Activated naive CD8-positive, alpha-beta T cell treated with anti-CD3 and anti-CD28 coated beads, Interleukin-2, amount 50 U/mL, for 24 hours (primary cell): Measurements from ENCODE around the gene LRP4.

Source experiments
- ATAC-seq: fragments of 150-1000 bp; cut with Tn5 transposase; one replicate; pipeline ENCODE4 v1.10.0; 2021
- DNase-seq: peaks from one replicate; pipeline ENCODE4 v3.0.0; 2021
- H3K27ac Mint-ChIP-seq: one replicate; pipeline ENCODE4 v1.8.0; 2021; ENCODE audit warnings: mild to moderate bottlenecking, mixed read lengths
- H3K27me3 Mint-ChIP-seq: one replicate; pipeline ENCODE4 v1.8.0; 2021; ENCODE audit warnings: mixed read lengths
- H3K36me3 Mint-ChIP-seq: one replicate; pipeline ENCODE4 v1.8.0; 2021; ENCODE audit warnings: low read depth, mixed read lengths
- H3K4me1 Mint-ChIP-seq: one replicate; pipeline ENCODE4 v1.8.0; 2021; ENCODE audit warnings: mixed read lengths
- H3K4me3 Mint-ChIP-seq: one replicate; pipeline ENCODE4 v1.8.0; 2021; ENCODE audit warnings: mild to moderate bottlenecking, moderate library complexity, mixed read lengths
- H3K9me3 Mint-ChIP-seq: one replicate; pipeline ENCODE4 v1.8.0; 2021; ENCODE audit warnings: mixed read lengths

Gene LRP4

DNA sequence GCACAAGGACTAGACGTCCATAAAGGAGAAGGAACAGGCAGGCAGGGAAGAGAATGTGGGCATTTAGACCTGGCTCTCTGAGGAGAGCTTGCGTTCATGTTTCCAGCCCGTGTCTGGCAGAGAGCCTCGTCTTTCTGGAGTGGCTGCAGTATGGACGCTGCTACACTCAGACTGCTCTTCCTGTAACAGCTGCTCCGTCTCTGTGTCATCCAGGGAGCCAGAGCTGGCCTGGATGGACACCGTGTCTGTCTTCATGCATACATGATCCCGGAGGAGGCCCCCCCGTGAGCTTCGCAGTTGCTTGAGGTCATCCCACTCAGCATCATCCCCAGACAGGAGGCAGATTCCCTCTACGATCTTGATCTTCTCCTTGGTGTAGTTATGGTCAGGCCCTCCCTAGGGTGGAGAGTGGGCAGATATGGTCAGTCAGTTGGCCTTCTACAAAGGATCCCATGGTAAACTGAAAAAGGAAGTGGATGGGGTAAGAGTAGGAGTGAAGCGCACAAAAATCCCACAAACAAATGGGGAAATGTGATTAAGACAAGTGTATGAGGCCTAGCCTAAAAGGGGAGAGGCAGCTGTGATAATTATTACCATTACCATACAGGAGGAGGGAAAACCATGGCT is 59.3 kb downstream of the LRP4 start:
- Mint-ChIP-seq H3K27me3 (no peaks in the 10 kb centered on the region), H3K36me3 (no peaks in the 10 kb centered on the region), H3K4me1 (no peaks in the 10 kb centered on the region), H3K9me3 (no peaks in the 10 kb centered on the region), H3K27ac (no peak overlapping the region), H3K4me3 (no peak overlapping the region)
- no peak for DNase-seq
- ATAC-seq = no peak

DNA sequence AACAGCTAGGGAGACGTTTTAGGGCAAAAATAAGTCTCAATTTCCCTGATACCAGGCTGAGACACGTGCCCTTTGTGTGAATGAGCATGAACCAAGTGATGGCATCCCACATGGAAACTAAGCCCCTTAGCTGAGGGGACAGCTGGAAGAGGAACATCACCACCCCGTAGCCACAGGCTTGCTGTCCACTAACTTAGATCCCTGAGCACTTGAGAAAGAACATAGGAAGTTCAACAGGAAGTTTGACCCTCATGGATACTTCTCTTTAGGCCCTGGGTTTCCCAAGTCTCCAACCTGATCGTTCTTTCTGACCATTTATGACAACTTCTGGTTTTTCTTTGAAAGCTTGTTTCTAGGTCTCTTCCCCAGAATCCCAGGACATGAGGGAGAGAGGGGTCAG is 60.7 kb downstream of the LRP4 start:
- no peaks in the 10 kb centered on the region for H3K36me3 Mint-ChIP-seq
- DNase-seq = no peak
- no peak for ATAC-seq
- H3K4me1 Mint-ChIP-seq = no peaks in the 10 kb centered on the region
- H3K4me3 Mint-ChIP-seq = no peak overlapping the region
- no peaks in the 10 kb centered on the region for H3K27me3 Mint-ChIP-seq
- H3K9me3 Mint-ChIP-seq = no peaks in the 10 kb centered on the region
- no peak overlapping the region for H3K27ac Mint-ChIP-seq

DNA sequence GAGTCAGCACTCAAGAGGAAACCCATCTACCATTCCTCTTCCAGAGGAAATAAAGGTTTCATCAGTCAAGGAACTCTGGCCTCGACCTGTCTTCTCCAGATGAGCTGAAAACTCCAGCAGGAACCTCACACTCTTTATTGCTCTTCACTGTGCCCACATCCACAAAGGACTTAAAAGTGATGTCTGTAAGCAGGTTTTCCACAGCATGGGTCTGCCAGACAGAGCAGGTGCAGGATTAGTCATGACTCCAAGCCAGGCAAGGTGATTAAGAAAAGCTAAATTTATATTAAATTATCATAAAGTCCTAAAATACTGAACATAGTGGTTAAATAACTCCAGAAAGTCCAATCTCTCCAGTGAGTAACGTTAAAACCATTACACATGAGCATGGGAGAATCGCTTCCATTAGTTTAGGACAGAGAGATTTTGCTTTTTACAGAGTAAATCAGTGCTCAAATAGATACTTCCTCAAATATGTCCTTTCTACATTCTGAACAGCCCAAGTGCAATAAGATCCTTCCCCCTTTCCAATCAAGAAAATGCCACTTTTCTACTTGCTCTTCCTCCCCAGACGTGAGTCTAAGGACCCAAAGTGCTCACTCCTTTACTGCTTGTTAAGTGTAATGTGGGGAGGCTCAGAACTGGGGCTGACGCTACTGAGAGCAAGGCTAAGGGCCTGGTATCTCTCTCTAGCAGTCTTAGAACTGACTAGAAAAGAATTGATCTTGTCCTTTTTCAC is 61.6 kb downstream of the LRP4 start:
- Mint-ChIP-seq H3K27ac (no peak overlapping the region), H3K4me3 (no peak overlapping the region), H3K9me3 (no peaks in the 10 kb centered on the region), H3K36me3 (no peaks in the 10 kb centered on the region), H3K4me1 (no peaks in the 10 kb centered on the region), H3K27me3 (no peaks in the 10 kb centered on the region)
- DNase-seq (no peak), ATAC-seq (no peak)

DNA sequence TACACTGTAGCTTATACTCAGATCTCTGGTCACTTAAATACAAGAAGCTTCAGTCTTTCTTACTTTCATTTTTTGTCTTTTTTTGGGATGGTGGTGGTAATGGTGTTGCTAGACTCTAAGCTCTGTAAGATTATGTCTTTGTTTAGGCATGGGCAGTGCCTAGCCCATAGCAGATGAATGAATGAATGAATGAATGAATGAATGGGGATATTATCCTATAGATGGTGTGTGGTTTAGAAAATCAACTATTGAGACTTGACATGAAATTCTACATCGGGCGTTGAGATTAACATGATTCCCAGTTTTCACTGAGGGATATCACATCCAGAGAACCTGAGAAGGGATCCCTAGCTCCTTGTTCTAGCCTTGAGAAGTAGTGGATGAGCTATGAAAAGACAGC is 62.5 kb downstream of the LRP4 start:
- no peaks in the 10 kb centered on the region for H3K9me3 Mint-ChIP-seq
- no peak overlapping the region for H3K4me3 Mint-ChIP-seq
- DNase-seq (no peak), ATAC-seq (no peak)
- no peaks in the 10 kb centered on the region for H3K36me3 Mint-ChIP-seq
- no peaks in the 10 kb centered on the region for H3K4me1 Mint-ChIP-seq
- H3K27me3 Mint-ChIP-seq = no peaks in the 10 kb centered on the region
- H3K27ac Mint-ChIP-seq = no peak overlapping the region

DNA sequence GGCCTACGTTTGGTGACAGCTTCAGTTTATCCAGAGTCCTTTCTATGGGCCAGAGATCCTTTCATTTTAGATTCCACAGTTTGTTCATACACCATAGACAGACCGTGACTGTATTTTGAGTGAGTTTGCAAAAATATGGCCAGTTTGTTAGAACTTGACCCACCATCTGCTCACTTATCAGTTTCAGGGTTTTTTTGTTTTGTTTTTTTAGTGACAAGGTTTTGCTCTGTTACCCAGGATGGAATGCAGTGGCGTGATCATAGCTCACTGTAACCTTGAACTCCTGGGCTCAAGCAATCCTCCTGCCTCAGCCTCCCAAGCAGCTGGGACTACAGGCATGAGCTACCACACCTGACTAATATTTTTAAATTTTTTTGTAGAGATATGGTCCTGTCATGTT is 63.2 kb downstream of the LRP4 start:
- no peak for DNase-seq
- ATAC-seq = no peak
- Mint-ChIP-seq H3K4me3 (no peak overlapping the region), H3K36me3 (no peaks in the 10 kb centered on the region), H3K4me1 (no peaks in the 10 kb centered on the region), H3K27ac (no peak overlapping the region), H3K9me3 (no peaks in the 10 kb centered on the region), H3K27me3 (no peaks in the 10 kb centered on the region)

DNA sequence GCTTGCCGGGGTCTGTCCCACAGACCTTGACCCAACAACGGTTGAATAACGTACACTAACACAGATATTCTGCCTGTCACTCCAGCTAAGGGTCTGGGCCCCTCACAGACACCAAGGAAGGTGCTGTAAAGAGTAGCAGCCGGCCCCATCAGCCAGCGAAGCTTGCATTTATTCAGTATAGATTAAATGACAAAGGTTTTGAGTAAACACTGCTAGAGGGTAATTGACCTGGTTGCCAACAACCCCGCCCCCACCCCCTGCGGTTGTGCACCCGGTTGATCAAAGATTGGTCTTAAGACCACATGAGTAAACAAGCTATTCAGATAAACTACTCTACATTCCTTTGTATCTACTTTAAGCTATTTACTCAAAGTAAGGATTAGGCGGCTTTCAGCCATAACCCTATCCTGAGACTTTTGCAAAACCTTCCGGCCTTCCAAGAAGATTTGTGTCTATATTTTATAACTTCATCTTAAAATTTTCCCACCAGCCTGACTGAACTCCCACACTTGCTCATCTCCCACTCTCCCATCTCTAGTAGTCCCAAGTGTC is 67.4 kb downstream of the LRP4 start:
- Mint-ChIP-seq H3K27ac (no peak overlapping the region), H3K27me3 (no peaks in the 10 kb centered on the region), H3K9me3 (no peaks in the 10 kb centered on the region), H3K4me3 (no peak overlapping the region), H3K36me3 (no peaks in the 10 kb centered on the region), H3K4me1 (peaks cover 9% of the 10 kb centered on the region)
- no peak for DNase-seq
- no peak for ATAC-seq

DNA sequence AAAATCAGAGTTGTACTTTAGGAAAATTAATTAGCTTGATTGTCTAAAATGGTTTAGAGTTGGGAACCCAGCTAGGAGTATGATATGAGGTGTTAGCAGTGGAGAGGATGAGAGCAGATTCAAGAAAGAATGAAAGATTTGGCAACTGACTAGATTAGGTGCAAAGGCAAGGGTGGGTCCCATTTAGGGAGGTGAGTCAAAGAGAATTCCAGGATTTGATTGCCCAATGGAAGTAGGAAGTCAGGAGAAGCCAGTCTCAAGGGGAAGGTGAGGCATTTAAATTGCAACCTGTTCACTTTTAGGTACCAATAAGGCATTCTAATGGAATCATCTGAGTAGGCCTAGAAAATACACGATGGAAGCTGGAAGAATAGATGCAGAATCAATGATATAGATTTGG is 68.7 kb downstream of the LRP4 start:
- Mint-ChIP-seq H3K27ac (no peak overlapping the region), H3K4me3 (no peak overlapping the region), H3K4me1 (peaks cover 16% of the 10 kb centered on the region), H3K27me3 (no peaks in the 10 kb centered on the region), H3K9me3 (no peaks in the 10 kb centered on the region), H3K36me3 (peaks cover 6% of the 10 kb centered on the region)
- DNase-seq = no peak
- no peak for ATAC-seq

DNA sequence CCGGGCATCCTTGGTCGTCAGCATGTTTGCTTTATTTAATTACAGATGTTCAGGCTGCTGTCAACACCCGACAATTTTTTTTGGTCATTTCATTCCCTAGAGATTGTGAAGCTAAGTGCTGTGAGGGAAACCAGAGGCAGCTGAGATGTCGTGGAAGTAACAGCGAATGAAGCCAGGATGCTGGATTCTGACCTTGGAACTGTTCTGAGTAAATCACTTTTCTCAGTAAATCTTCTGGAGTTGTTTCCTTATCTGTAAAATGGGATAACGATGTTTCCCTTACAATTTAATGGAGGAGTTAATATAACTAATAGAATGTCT is 71.9 kb downstream of the LRP4 start:
- Mint-ChIP-seq H3K9me3 (no peaks in the 10 kb centered on the region), H3K27me3 (no peaks in the 10 kb centered on the region), H3K27ac (peak overlapping the region; percentile 91), H3K36me3 (peaks cover 17% of the 10 kb centered on the region), H3K4me1 (peaks cover 37% of the 10 kb centered on the region), H3K4me3 (peak overlapping the region; percentile 90)
- no peak for ATAC-seq
- no peak for DNase-seq

DNA sequence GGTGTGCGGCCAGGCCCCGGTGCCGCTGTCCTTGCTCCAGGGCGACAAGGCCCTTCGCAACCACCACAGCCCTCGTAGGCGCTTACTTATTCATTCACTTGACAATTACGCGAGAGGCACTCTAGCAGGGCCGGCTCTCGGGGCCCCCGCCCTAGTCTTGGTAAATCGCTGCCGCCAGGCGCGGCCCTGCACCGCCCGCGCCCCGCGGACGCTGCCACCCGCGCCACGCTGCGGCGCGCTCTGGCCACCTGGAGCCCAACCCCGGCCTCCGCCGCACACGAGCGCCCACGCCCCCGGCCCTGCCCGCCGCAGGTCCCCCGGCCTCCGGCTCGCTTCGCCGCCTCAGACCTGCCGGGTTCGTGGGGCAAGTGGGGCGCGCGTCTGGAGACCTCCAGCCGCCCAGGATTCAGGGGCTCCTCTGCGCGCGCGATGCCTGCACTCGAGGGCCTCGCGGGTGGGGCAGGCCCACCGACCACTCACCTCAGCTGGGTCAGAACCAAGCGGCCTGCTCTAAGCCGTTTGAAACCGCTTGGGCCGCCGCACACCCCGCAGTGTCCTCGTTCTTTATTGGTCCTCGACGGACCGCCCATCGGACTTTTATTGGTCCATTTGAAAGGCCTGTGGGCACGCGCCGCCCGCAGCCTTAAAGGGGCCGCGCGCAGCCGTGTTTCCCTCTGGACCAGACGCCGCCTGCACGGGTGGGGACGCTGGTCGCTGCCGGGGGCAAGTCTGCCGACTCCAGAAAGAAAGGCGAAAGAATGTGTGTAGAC is 72.4 kb downstream of the LRP4 start, which contains the start of gene CKAP5:
CKAP5 (minus strand) TSS at position 541 of the 770 bp plus-strand sequence. CDS start 25,049 bp downstream, outside the sequence.
- H3K9me3 Mint-ChIP-seq = no peaks in the 10 kb centered on the region
- peak; percentile 89 for DNase-seq

DNA sequence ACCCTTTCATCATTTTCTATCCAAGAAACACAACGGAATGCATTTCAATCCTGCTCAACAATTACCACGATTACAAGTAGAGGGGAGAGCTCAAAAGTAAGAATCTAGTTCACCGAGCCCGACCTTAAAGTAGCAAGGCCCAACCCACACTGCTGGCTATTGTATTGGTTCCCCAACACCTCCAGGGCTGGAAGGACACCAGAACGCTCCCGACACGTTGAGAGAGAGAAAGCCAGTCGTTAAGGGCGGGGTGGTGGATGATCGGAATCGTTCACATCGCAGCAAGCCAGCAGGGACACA is 73.0 kb downstream of the LRP4 start:
- H3K27ac Mint-ChIP-seq = peak overlapping the region; percentile 75
- peaks cover 20% of the 10 kb centered on the region for H3K36me3 Mint-ChIP-seq
- no peaks in the 10 kb centered on the region for H3K27me3 Mint-ChIP-seq
- peaks cover 37% of the 10 kb centered on the region for H3K4me1 Mint-ChIP-seq
- no peaks in the 10 kb centered on the region for H3K9me3 Mint-ChIP-seq
- no peak for DNase-seq
- peak; percentile 22 for ATAC-seq
- H3K4me3 Mint-ChIP-seq = peak overlapping the region; percentile 90

More for the DNA sequence above, 72.4 kb downstream of the LRP4 start, which contains the start of gene CKAP5:
- peaks cover 37% of the 10 kb centered on the region for H3K4me1 Mint-ChIP-seq
- no peaks in the 10 kb centered on the region for H3K27me3 Mint-ChIP-seq
- peak within 1 kb of the TSS; percentile 91 for H3K27ac Mint-ChIP-seq
- ATAC-seq = peak; percentile 94
- H3K4me3 Mint-ChIP-seq = peak within 1 kb of the TSS; percentile 90
- peaks cover 20% of the 10 kb centered on the region for H3K36me3 Mint-ChIP-seq

DNA sequence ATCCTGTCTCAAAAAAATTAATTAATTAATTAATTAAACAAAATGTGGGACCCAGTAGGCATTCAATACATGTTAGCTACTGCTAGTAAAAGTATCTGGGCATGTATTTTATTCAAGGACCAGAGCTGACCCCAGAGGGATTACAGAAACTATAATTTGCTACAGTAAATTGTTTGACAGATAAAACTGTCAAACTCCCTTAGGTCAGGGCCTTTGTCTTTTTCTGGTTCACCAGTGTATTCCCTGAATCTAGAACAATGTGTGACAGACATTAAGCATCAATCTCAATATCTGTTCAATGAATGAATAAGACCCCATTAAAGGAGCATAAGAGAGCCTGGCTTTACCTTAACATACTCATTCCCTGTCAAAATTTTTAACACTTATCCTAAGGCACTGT is 78.2 kb downstream of the LRP4 start:
- H3K4me1 Mint-ChIP-seq = peaks cover 44% of the 10 kb centered on the region
- no peak for ATAC-seq

DNA sequence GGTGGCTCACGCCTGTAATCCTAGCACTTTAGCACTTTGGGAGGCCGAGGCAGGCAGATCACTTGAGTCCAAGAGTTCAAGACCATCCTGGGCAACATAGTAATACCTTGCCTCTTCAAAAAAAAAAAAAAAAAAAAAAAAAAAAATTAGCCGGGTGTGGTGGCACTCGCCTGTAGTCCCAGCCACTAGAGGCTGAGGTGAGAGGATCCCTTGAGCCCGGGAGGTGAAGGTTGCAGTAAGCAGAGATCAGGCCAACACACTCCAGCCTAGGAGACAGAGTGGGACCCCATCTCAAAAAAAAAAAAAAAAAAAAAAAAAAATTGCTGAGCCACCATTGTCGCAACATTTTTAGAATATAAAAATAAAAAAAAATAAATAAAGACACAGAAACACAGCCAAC is 79.8 kb downstream of the LRP4 start:
- Mint-ChIP-seq H3K4me3 (no peak overlapping the region), H3K27me3 (no peaks in the 10 kb centered on the region), H3K4me1 (peaks cover 29% of the 10 kb centered on the region), H3K36me3 (peaks cover 17% of the 10 kb centered on the region), H3K27ac (no peak overlapping the region), H3K9me3 (no peaks in the 10 kb centered on the region)
- no peak for ATAC-seq
- no peak for DNase-seq

More for the DNA sequence above, 78.2 kb downstream of the LRP4 start:
- H3K27ac Mint-ChIP-seq = no peak overlapping the region
- DNase-seq = no peak
- H3K27me3 Mint-ChIP-seq = no peaks in the 10 kb centered on the region
- no peaks in the 10 kb centered on the region for H3K9me3 Mint-ChIP-seq
- no peak overlapping the region for H3K4me3 Mint-ChIP-seq
- H3K36me3 Mint-ChIP-seq = peaks cover 21% of the 10 kb centered on the region

DNA sequence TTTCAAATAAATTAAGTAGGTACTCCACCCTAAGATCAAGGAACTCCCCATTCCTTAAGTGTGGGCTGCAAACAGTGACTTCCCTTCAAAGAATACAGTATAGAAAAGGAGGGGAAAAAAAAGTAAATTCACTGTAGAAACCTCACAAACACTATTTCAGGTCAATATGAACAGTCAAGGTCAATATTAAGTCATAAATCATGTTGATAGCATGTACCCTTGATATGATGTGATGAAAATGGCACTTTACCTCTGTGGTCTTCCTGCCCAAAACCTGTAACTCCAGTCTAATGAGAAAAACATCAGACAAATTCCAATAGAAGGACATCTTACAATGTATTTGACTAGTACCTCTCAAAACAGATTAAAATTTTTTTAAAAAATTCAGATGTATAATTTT is 80.5 kb downstream of the LRP4 start:
- ATAC-seq (no peak), DNase-seq (no peak)
- Mint-ChIP-seq H3K36me3 (peaks cover 18% of the 10 kb centered on the region), H3K4me3 (no peak overlapping the region), H3K4me1 (peaks cover 26% of the 10 kb centered on the region), H3K27me3 (no peaks in the 10 kb centered on the region), H3K9me3 (no peaks in the 10 kb centered on the region), H3K27ac (no peak overlapping the region)

DNA sequence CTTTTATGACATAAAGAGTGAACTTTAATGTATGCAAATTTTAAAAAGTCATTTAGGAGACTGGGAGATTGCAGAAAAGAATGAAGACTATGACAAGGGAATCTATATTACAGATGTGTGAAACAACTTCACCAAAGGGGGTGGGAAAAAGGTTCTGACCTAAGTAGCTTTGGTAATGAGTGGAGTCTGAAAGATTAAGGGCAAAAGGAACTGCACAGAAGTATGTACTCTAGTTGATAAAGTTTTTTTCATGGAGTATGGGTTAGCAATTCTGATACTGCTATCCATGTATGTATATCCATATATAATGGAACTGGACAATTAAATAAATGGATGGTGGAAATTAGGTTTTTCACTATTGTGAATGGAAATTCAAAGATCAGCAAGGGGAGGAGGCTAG is 81.5 kb downstream of the LRP4 start:
- H3K9me3 Mint-ChIP-seq = no peaks in the 10 kb centered on the region

DNA sequence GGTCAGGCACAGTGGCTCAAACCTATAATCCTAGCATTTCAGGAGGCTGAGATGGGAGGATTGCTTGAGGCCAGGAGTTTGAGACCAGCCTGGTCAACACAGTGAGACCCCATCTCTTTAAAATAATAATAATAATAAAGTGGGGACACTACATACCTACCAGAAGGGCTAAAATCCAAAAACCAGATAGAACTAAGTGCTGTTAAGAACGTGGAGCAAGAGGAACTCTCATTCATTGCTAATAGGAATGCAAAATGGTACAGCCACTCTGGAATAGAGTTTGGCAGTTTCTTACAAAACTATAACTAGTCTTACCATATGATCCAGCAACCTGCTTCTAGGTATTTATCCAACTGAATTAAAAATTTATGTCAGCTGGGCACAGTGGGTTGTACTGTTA is 81.9 kb downstream of the LRP4 start:
- H3K36me3 Mint-ChIP-seq = peaks cover 14% of the 10 kb centered on the region
- H3K4me1 Mint-ChIP-seq = peaks cover 20% of the 10 kb centered on the region
- no peak overlapping the region for H3K4me3 Mint-ChIP-seq
- DNase-seq (no peak), ATAC-seq (no peak)
- H3K27me3 Mint-ChIP-seq = no peaks in the 10 kb centered on the region
- H3K27ac Mint-ChIP-seq = no peak overlapping the region
- no peaks in the 10 kb centered on the region for H3K9me3 Mint-ChIP-seq

More for the DNA sequence above, 81.5 kb downstream of the LRP4 start:
- Mint-ChIP-seq H3K4me1 (peaks cover 20% of the 10 kb centered on the region), H3K36me3 (peaks cover 15% of the 10 kb centered on the region), H3K27ac (no peak overlapping the region), H3K27me3 (no peaks in the 10 kb centered on the region), H3K4me3 (no peak overlapping the region)
- DNase-seq = no peak
- no peak for ATAC-seq
